RKO (cell line): ENCODE measurements around the gene GNAT2.

Experiments
- DNase-seq: peaks from one replicate; pipeline ENCODE4 v3.0.0-alpha.2; 2016; ENCODE audit warnings: low spot score

Gene GNAT2

GRCh38 chr1:109641861-109642260 is 22.4 kb upstream of the GNAT2 start:
- no peak for DNase-seq

- no peak for DNase-seq
Observed at GRCh38 chr1:109641078-109641740, 21.8 kb upstream of the GNAT2 start.

- peak; percentile 56 for DNase-seq
Observed at GRCh38 chr1:109640285-109640865, 21.0 kb upstream of the GNAT2 start.

GRCh38 chr1:109639841-109640184 is 20.4 kb upstream of the GNAT2 start:
- no peak for DNase-seq

- DNase-seq, result no peak
Observed at GRCh38 chr1:109639063-109639840, 19.8 kb upstream of the GNAT2 start.

- DNase-seq, result no peak
Observed at GRCh38 chr1:109637446-109637845, 18.0 kb upstream of the GNAT2 start.

GRCh38 chr1:109636201-109636952 is 17.0 kb upstream of the GNAT2 start:
- DNase-seq, result no peak

- no peak for DNase-seq
Observed at GRCh38 chr1:109635862-109636200, 16.4 kb upstream of the GNAT2 start.

GRCh38 chr1:109634771-109635750 is 15.6 kb upstream of the GNAT2 start:
- no peak for DNase-seq

- DNase-seq, result no peak
Observed at GRCh38 chr1:109634292-109634691, 14.9 kb upstream of the GNAT2 start.

GRCh38 chr1:109632671-109633346 is 13.4 kb upstream of the GNAT2 start:
- DNase-seq, result no peak

GRCh38 chr1:109631513-109632505 is 12.4 kb upstream of the GNAT2 start:
- no peak for DNase-seq

GRCh38 chr1:109630898-109631512 is 11.6 kb upstream of the GNAT2 start:
- no peak for DNase-seq

GRCh38 chr1:109630081-109630897 is 10.9 kb upstream of the GNAT2 start:
- no peak for DNase-seq

GRCh38 chr1:109629372-109630030 is 10.1 kb upstream of the GNAT2 start:
- no peak for DNase-seq

- DNase-seq, result peak; percentile 23
Observed at GRCh38 chr1:109628540-109629321, 9.3 kb upstream of the GNAT2 start.
